CD4-positive, alpha-beta T cell (primary cell): Measurements from ENCODE around the gene MOSPD3. TPM values are rescaled to one million over a fixed set of nuclear protein-coding genes. Genes with fewer than 3 reads are reported as not detected.

ENCODE experiments used
- ATAC-seq: fragments of 200-7000 bp; cut with Tn5 transposase; one replicate; pipeline ENCODE4 v1.10.0; 2022; ENCODE audit warnings: mild to moderate bottlenecking; ENCODE audit not compliant: poor library complexity
- CTCF ChIA-PET: fragments of 350-600 bp; sonication (Branson Sonifier 250); formaldehyde crosslinking; loops from one replicate; lab custom pipeline; 2021; ENCODE audit warnings: antibody characterized with exemption, inconsistent platforms; lab: Charles Lee
- POLR2A ChIA-PET: fragments of 350-600 bp; sonication (Branson Sonifier 250); formaldehyde crosslinking; loops from one replicate; lab custom pipeline; 2021; ENCODE audit warnings: antibody characterized with exemption, inconsistent platforms; lab: Charles Lee
- DNase-seq, 14 experiments: peaks; one replicate each; pipeline ENCODE4 v3.0.0-alpha.2; 2013 to 2020; ENCODE audit warnings: mixed read lengths in 2 of 14
- H3K27ac ChIP-seq, 2 donors: one replicate each; pipeline versions ENCODE4 v1.5.1 to v1.7.0; 2013; ENCODE audit warnings: low read length in 2 of 2, low read depth in 1 of 2, mild to moderate bottlenecking in 1 of 2
- H3K27me3 ChIP-seq, 2 experiments: 1 replicate in 1 of 2; 2 replicates in 1 of 2; pipeline versions ENCODE4 v1.6.1 to v1.7.0; 2013; ENCODE audit warnings: low read length in 2 of 2, control low read depth in 1 of 2, mild to moderate bottlenecking in 1 of 2, moderate library complexity in 1 of 2; ENCODE audit not compliant: insufficient read depth in 2 of 2, control insufficient read depth in 1 of 2
- H3K36me3 ChIP-seq: one replicate; pipeline ENCODE4 v1.6.1; 2013; ENCODE audit warnings: low read length, control low read depth; ENCODE audit not compliant: insufficient read depth
- H3K4me1 ChIP-seq: one replicate; pipeline ENCODE4 v1.6.1; 2013; ENCODE audit warnings: low read length, control low read depth; ENCODE audit not compliant: insufficient read depth
- H3K4me3 ChIP-seq: one replicate; pipeline ENCODE4 v1.5.1; 2013; ENCODE audit warnings: mild to moderate bottlenecking, low read length, moderate library complexity
- H3K9me3 ChIP-seq, 2 experiments: 1 replicate in 1 of 2; 2 replicates in 1 of 2; pipeline versions ENCODE4 v1.6.1 to v1.7.0; 2013; ENCODE audit warnings: low read length in 2 of 2, mild to moderate bottlenecking in 2 of 2, control low read depth in 1 of 2, moderate library complexity in 1 of 2; ENCODE audit not compliant: control insufficient read depth in 1 of 2, insufficient read depth in 1 of 2
- H3K27ac Mint-ChIP-seq: one replicate; pipeline ENCODE4 v1.8.0; 2020; ENCODE audit warnings: mixed read lengths
- H3K27me3 Mint-ChIP-seq: one replicate; pipeline ENCODE4 v1.8.0; 2021; ENCODE audit warnings: mixed read lengths
- H3K36me3 Mint-ChIP-seq: one replicate; pipeline ENCODE4 v1.8.0; 2021; ENCODE audit warnings: low read depth, mixed read lengths
- H3K4me1 Mint-ChIP-seq: one replicate; pipeline ENCODE4 v1.8.0; 2021; ENCODE audit warnings: low read depth, mixed read lengths
- H3K4me3 Mint-ChIP-seq: one replicate; pipeline ENCODE4 v1.8.0; 2020; ENCODE audit warnings: mild to moderate bottlenecking, mixed read lengths
- H3K9me3 Mint-ChIP-seq: one replicate; pipeline ENCODE4 v1.8.0; 2020; ENCODE audit warnings: mixed read lengths
- intact Hi-C, 2 experiments: fragments of 100-400 bp; cut with DNase I in 1 of 2; cut with micrococcal nuclease in 1 of 2; formaldehyde crosslinking; loops; one replicate each; pipeline versions ENCODE4 v1.15.1 to v1.9.0; 2023 to 2025; cut with DNase I, micrococcal nuclease
- total RNA-seq, 174 experiments: library from RNA in 2 of 174; stranded (reverse) in 2 of 174; gene quantifications; one replicate each; pipeline ENCODE4 v1.2.3 and lab custom pipeline; 2021 to 2026
- TF ChIP-seq, protein P1 (sequence below): fragments of 200-600 bp; IDR thresholded peaks from one replicate; pipeline ENCODE4 v1.8.0; 2022; ENCODE audit warnings: antibody characterized with exemption, mild to moderate bottlenecking

MOSPD3 gene
- total RNA-seq, 2 experiments from 2014 or later = 8.5 to 10.9 TPM

DNA sequence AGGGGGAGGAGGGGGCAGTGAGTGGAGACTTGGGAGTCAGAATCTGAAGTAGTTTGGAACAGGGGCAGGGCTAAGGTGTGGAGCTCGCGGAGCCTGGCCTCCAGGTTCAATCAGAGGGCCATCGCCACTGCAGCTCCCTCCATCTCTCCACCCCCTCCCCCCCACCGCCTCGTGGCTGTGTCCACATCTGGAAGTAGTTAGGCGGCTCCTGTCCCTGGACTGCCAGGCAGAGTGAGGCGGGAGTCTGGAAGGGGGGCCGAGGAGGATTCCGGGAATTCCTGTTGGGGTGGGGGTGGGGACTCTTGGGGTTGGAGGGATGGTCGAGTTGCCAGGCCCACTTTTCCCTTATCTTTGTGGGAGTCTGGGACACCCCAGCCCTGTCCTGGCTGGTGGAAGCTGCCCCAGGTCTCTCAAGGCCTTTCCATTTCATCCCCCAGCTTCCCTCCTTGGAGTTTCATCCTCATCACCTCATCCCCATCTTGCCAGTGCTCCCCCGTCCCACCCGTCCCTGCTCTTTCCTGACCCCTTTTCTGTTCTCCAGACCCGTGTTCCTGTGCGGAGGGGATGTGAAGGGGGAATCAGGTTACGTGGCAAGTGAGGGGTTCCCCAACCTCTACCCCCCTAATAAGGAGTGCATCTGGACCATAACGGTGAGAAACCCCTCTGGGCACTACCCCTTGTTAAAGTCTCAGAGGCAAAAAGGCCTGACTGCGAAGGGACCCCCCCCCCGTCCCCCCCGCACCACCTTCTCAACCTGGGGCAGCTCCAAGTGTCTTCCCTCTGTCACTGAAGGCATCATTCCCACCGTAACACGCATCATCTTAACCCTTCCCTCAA, 9.2 kb upstream of the MOSPD3 start:
- peak overlapping the region; percentile 20 for H3K4me3 Mint-ChIP-seq
- POLR2A ChIA-PET = interaction anchor here (0.8 to 3.6 kb wide), 4 partner anchors 9 to 102 kb away, joined by 3 to 38 read pairs (median 6); partner anchors contain the start of genes FBXO24, LRCH4 and MOSPD3
- H3K9me3 Mint-ChIP-seq = no peaks in the 10 kb centered on the region
- H3K36me3 Mint-ChIP-seq = no peaks in the 10 kb centered on the region
- Histone ChIP-seq H3K4me3 (peak overlapping the region; percentile 86), H3K27ac (peak overlapping the region in 1 of 2 donors; percentile 63), H3K4me1 (peaks cover 29% of the 10 kb centered on the region), H3K9me3 (no peaks in the 10 kb centered on the region), H3K27me3 (no peaks in the 10 kb centered on the region), H3K36me3 (no peaks in the 10 kb centered on the region)
- intact Hi-C loops = loop anchor here in 1 of 2 experiments (2.0 kb wide), 1 partner anchor 20 kb away; no protein-coding TSS in a partner anchor
- TF ChIP-seq, protein P1, sequence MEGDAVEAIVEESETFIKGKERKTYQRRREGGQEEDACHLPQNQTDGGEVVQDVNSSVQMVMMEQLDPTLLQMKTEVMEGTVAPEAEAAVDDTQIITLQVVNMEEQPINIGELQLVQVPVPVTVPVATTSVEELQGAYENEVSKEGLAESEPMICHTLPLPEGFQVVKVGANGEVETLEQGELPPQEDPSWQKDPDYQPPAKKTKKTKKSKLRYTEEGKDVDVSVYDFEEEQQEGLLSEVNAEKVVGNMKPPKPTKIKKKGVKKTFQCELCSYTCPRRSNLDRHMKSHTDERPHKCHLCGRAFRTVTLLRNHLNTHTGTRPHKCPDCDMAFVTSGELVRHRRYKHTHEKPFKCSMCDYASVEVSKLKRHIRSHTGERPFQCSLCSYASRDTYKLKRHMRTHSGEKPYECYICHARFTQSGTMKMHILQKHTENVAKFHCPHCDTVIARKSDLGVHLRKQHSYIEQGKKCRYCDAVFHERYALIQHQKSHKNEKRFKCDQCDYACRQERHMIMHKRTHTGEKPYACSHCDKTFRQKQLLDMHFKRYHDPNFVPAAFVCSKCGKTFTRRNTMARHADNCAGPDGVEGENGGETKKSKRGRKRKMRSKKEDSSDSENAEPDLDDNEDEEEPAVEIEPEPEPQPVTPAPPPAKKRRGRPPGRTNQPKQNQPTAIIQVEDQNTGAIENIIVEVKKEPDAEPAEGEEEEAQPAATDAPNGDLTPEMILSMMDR = no peak
- peaks cover 23% of the 10 kb centered on the region for H3K4me1 Mint-ChIP-seq
- CTCF ChIA-PET = interaction anchor here (0.6 to 2.3 kb wide), 3 partner anchors 9 to 102 kb away, joined by 3 to 8 read pairs (median 4); partner anchors contain the start of gene POP7
- H3K27ac Mint-ChIP-seq = no peak overlapping the region
- peak in 1 of 14 experiments; percentile 37 for DNase-seq
- H3K27me3 Mint-ChIP-seq = no peaks in the 10 kb centered on the region
- ATAC-seq = no peak

DNA sequence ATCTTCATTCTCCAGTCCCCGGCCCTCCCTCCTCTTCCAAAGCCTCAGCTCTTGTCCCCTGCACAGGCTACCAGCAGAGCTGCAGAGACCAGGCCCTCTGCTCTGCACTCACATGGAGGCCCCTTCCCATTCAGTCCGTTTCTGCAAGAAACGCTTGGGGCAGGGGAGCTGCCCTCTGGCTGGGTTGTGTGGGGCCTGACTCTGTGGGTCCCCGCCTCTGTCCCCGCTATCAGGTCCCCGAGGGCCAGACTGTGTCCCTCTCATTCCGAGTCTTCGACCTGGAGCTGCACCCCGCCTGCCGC, 8.7 kb upstream of the MOSPD3 start:
- H3K4me1 Mint-ChIP-seq = peaks cover 23% of the 10 kb centered on the region
- no peak for DNase-seq
- Histone ChIP-seq H3K4me1 (peaks cover 29% of the 10 kb centered on the region), H3K27ac (peak overlapping the region; percentile 13 to 63), H3K4me3 (peak overlapping the region; percentile 86), H3K36me3 (no peaks in the 10 kb centered on the region), H3K9me3 (no peaks in the 10 kb centered on the region), H3K27me3 (no peaks in the 10 kb centered on the region)
- no peaks in the 10 kb centered on the region for H3K36me3 Mint-ChIP-seq
- peak overlapping the region; percentile 76 for H3K27ac Mint-ChIP-seq
- H3K9me3 Mint-ChIP-seq = no peaks in the 10 kb centered on the region
- POLR2A ChIA-PET = interaction anchor here (0.8 to 3.6 kb wide), 4 partner anchors 8 to 102 kb away, joined by 3 to 38 read pairs (median 6); partner anchors contain the start of genes FBXO24, LRCH4 and MOSPD3
- TF ChIP-seq, protein P1 = no peak
- CTCF ChIA-PET = interaction anchor here (0.6 to 2.3 kb wide), 3 partner anchors 10 to 101 kb away, joined by 3 to 8 read pairs (median 4); partner anchors contain the start of gene POP7
- ATAC-seq = peak; percentile 8
- H3K27me3 Mint-ChIP-seq = no peaks in the 10 kb centered on the region
- peak overlapping the region; percentile 62 for H3K4me3 Mint-ChIP-seq
- intact Hi-C loops = loop anchor here (1.0 to 2.0 kb wide), 5 partner anchors 16 to 88 kb away; partner anchors contain the start of genes FBXO24 (in 1 of the 2), GNB2 (in 1 of the 2) and LRCH4 (in 1 of the 2)
